OCI-LY3 (cell line): ENCODE measurements around the gene PAX9.

Source experiments
- H2AFZ ChIP-seq: fragments of 200-600, 300-600 bp; shearing (Covaris generic); 2 replicates; pipeline ENCODE4 v1.6.0; 2014; ENCODE audit warnings: antibody characterized with exemption, low read depth, low read length
- H3K27ac ChIP-seq: fragments of 200-600, 300-600 bp; sonication (generic); 2 replicates; pipeline ENCODE4 v1.5.1; 2014; ENCODE audit warnings: mild to moderate bottlenecking, low read length, moderate library complexity, mixed read lengths
- H3K27me3 ChIP-seq: fragments of 200-600, 300-600 bp; sonication (generic); 2 replicates; pipeline ENCODE4 v1.6.1; 2014; ENCODE audit warnings: low read depth, low read length, mixed read lengths
- H3K36me3 ChIP-seq: fragments of 200-600, 300-600 bp; sonication (generic); replicated peaks from 2 replicates; pipeline ENCODE3; 2014; ENCODE audit warnings: low read depth, low read length, mixed read lengths
- H3K4me1 ChIP-seq: fragments of 300-600, 200-600 bp; sonication (generic); 2 replicates; pipeline ENCODE4 v1.6.1; 2014; ENCODE audit warnings: low read length, mixed read lengths
- H3K4me2 ChIP-seq: fragments of 200-600, 300-600 bp; sonication (generic); 2 replicates; pipeline ENCODE4 v1.6.1; 2014; ENCODE audit warnings: low read length, mixed read lengths
- H3K4me3 ChIP-seq: fragments of 300-600, 200-600 bp; sonication (generic); 2 replicates; pipeline ENCODE4 v1.5.1; 2014; ENCODE audit warnings: antibody characterized with exemption, mild to moderate bottlenecking, low read length, moderate library complexity
- H3K79me2 ChIP-seq: fragments of 300-600, 200-600 bp; shearing (Covaris generic); 2 replicates; pipeline ENCODE4 v1.6.1; 2014; ENCODE audit warnings: mild to moderate bottlenecking, low read length, mixed read lengths
- H3K9ac ChIP-seq: fragments of 300-600, 200-600 bp; shearing (Covaris generic); 2 replicates; pipeline ENCODE4 v1.6.0; 2014; ENCODE audit warnings: mild to moderate bottlenecking, low read length, moderate library complexity
- H3K9me3 ChIP-seq: fragments of 200-600, 300-600 bp; shearing (Covaris generic); 2 replicates; pipeline ENCODE4 v1.6.1; 2014; ENCODE audit warnings: low read length, mixed read lengths; ENCODE audit not compliant: insufficient read depth
- H4K20me1 ChIP-seq: fragments of 200-600, 300-600 bp; sonication (generic); 2 replicates; pipeline ENCODE4 v1.6.1; 2016; ENCODE audit warnings: low read length, mixed read lengths; ENCODE audit not compliant: insufficient read depth
- CTCF ChIP-seq: fragments of 200-600, 300-600 bp; sonication (generic); IDR thresholded peaks from 2 replicates; pipeline ENCODE4 v1.5.1; 2014; ENCODE audit warnings: antibody characterized with exemption, low read length, low read depth
- EZH2phosphoT487 ChIP-seq: fragments of 200-600 bp; shearing (Covaris generic); IDR thresholded peaks from 2 replicates; pipeline ENCODE4 v1.6.1; 2018; ENCODE audit warnings: antibody characterized with exemption, mixed run types, low read depth

PAX9 gene

GRCh38 chr14:36661506-36662257, at the start of gene PAX9:
Gene PAX9, plus strand, starts transcription at chr14:36661860. Its CDS starts 230 bp downstream, at chr14:36662090.
- H3K36me3 ChIP-seq = no peaks in the 10 kb centered on the region
- H3K4me3 ChIP-seq = no peak within 1 kb of the TSS
- H3K4me2 ChIP-seq = no peak within 1 kb of the TSS; the same call in 1 of the 2 replicates
- no peaks in the 10 kb centered on the region for H3K27me3 ChIP-seq
- H3K79me2 ChIP-seq = no peaks in the 10 kb centered on the region
- no peaks in the 10 kb centered on the region for H4K20me1 ChIP-seq
- TF ChIP-seq EZH2phosphoT487 (no peak), CTCF (no peak)
- H3K4me1 ChIP-seq = peaks cover 12% of the 10 kb centered on the region
- H3K27ac ChIP-seq = no peak within 1 kb of the TSS
- no peaks in the 10 kb centered on the region for H3K9me3 ChIP-seq
- H2AFZ ChIP-seq = no peak within 1 kb of the TSS
- no peak within 1 kb of the TSS for H3K9ac ChIP-seq

DNA sequence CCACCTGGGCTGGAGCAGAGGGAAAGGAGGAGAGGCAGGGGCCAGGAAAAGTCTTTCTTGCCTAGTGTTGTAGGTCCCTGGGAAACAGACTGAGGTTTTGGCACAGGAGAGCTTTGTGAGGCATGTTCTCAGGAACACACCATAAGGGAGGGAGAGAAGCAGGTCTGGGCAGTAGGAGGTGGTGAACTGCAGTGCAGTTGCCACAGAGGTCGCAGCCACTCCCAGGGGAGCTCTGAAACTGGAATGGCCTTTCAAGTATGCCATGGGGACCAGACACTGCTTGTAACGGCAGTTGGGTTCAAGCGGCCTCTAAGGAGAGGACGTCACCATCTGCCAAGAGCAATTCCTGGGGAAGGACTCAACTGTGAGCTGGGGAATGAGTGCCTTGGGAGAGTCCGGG, 43.8 kb upstream of the PAX9 start:
- Histone ChIP-seq H3K9me3 (peaks cover 5% of the 10 kb centered on the region; the same call in 1 of the 2 replicates), H3K36me3 (no peaks in the 10 kb centered on the region), H4K20me1 (no peaks in the 10 kb centered on the region), H3K4me1 (no peaks in the 10 kb centered on the region), H3K79me2 (no peaks in the 10 kb centered on the region), H3K4me2 (no peak overlapping the region), H2AFZ (no peak overlapping the region), H3K27ac (no peak overlapping the region), H3K27me3 (no peaks in the 10 kb centered on the region), H3K9ac (no peak overlapping the region), H3K4me3 (no peak overlapping the region)
- no peak for TF ChIP-seq EZH2phosphoT487
- no peak for TF ChIP-seq CTCF

GRCh38 chr14:36618641-36619040, 43.0 kb upstream of the PAX9 start:
- H3K79me2 ChIP-seq = no peaks in the 10 kb centered on the region
- no peak overlapping the region for H2AFZ ChIP-seq
- H3K27me3 ChIP-seq = no peaks in the 10 kb centered on the region
- no peaks in the 10 kb centered on the region for H4K20me1 ChIP-seq
- H3K36me3 ChIP-seq = no peaks in the 10 kb centered on the region
- no peak overlapping the region for H3K27ac ChIP-seq
- no peaks in the 10 kb centered on the region for H3K4me1 ChIP-seq
- TF ChIP-seq EZH2phosphoT487 = no peak
- peaks cover 5% of the 10 kb centered on the region; the same call in 1 of the 2 replicates for H3K9me3 ChIP-seq
- H3K4me2 ChIP-seq = no peak overlapping the region
- no peak overlapping the region for H3K4me3 ChIP-seq
- no peak overlapping the region for H3K9ac ChIP-seq

GRCh38 chr14:36619131-36619530, 42.5 kb upstream of the PAX9 start:
- Histone ChIP-seq H4K20me1 (no peaks in the 10 kb centered on the region), H3K79me2 (no peaks in the 10 kb centered on the region), H3K36me3 (no peaks in the 10 kb centered on the region), H3K27ac (no peak overlapping the region), H2AFZ (no peak overlapping the region), H3K27me3 (no peaks in the 10 kb centered on the region), H3K4me2 (no peak overlapping the region), H3K4me1 (no peaks in the 10 kb centered on the region), H3K9me3 (peaks cover 5% of the 10 kb centered on the region; the same call in 1 of the 2 replicates), H3K4me3 (no peak overlapping the region), H3K9ac (no peak overlapping the region)
- TF ChIP-seq EZH2phosphoT487 = no peak
- TF ChIP-seq CTCF = no peak
